Parathyroid adenoma (tissue), 2 donors: Measurements from ENCODE around the gene TMEM91.

ENCODE experiments used
- H2AFZ ChIP-seq: fragments of 300-600 bp; sonication (generic); one replicate; pipeline ENCODE4 v1.7.0; 2017; ENCODE audit warnings: antibody characterized with exemption, mild to moderate bottlenecking
- H3K27ac ChIP-seq: fragments of 300-600 bp; sonication (generic); one replicate; pipeline ENCODE4 v1.7.0; 2017
- H3K27me3 ChIP-seq: fragments of 300-600 bp; sonication (generic); one replicate; pipeline ENCODE4 v1.7.0; 2017; ENCODE audit warnings: low read length; ENCODE audit not compliant: control insufficient read depth, insufficient read depth
- H3K36me3 ChIP-seq: fragments of 300-600 bp; sonication (generic); one replicate; pipeline ENCODE4 v1.7.0; 2017; ENCODE audit warnings: low read length; ENCODE audit not compliant: control insufficient read depth, insufficient read depth
- H3K4me1 ChIP-seq: fragments of 300-600 bp; sonication (generic); one replicate; pipeline ENCODE4 v1.7.0; 2017; ENCODE audit warnings: control low read depth
- H3K4me2 ChIP-seq: fragments of 300-600 bp; sonication (generic); one replicate; pipeline ENCODE4 v1.7.0; 2017; ENCODE audit warnings: low read length
- H3K4me3 ChIP-seq: fragments of 300-600 bp; sonication (generic); one replicate; pipeline ENCODE4 v1.7.0; 2017; ENCODE audit warnings: low read depth, low read length
- H3K79me2 ChIP-seq: fragments of 300-600 bp; sonication (generic); one replicate; pipeline ENCODE4 v1.7.0; 2017; ENCODE audit warnings: control low read depth
- H3K9ac ChIP-seq: fragments of 300-600 bp; sonication (generic); one replicate; pipeline ENCODE4 v1.7.0; 2017; ENCODE audit warnings: mild to moderate bottlenecking
- H3K9me3 ChIP-seq: fragments of 300-600 bp; sonication (generic); one replicate; pipeline ENCODE4 v1.7.0; 2017; ENCODE audit warnings: low read length; ENCODE audit not compliant: control insufficient read depth
- TF ChIP-seq, protein P1 (sequence below): fragments of 300-600 bp; sonication (generic); IDR thresholded peaks from one replicate; pipeline ENCODE4 v1.7.0; 2017; ENCODE audit warnings: antibody characterized with exemption, mild to moderate bottlenecking
- donor health status: primary hyperparathyroidism.

Gene TMEM91

DNA sequence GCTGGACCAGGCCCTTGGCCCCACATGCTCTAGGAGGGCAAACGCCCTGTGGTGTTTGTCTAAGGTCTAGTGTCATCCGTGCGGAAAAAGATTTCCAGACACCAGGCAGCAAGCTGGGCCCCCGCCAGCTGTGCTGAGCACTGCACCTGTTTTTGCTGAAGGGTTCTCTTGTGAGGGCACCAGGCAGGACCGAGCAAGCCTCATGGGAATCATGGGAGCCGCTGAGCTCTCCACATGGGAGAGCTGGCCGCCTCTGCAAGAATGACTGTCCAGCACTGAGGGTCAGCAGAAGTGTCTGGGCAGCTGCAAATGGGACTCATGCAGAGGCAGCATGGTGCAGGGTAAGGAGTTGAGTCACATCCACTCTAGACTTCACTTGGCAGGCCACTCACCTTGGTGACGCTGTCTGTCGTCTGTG lies 38.8 kb downstream of the TMEM91 start:
- Histone ChIP-seq H3K36me3 (no peaks in the 10 kb centered on the region), H3K4me3 (no peak overlapping the region), H3K27me3 (no peaks in the 10 kb centered on the region), H3K9ac (no peak overlapping the region), H3K27ac (peak overlapping the region; percentile 45), H3K79me2 (peaks cover 4% of the 10 kb centered on the region), H3K4me2 (no peak overlapping the region), H3K9me3 (no peaks in the 10 kb centered on the region), H2AFZ (no peak overlapping the region), H3K4me1 (peaks cover 22% of the 10 kb centered on the region)
- TF ChIP-seq, protein P1, sequence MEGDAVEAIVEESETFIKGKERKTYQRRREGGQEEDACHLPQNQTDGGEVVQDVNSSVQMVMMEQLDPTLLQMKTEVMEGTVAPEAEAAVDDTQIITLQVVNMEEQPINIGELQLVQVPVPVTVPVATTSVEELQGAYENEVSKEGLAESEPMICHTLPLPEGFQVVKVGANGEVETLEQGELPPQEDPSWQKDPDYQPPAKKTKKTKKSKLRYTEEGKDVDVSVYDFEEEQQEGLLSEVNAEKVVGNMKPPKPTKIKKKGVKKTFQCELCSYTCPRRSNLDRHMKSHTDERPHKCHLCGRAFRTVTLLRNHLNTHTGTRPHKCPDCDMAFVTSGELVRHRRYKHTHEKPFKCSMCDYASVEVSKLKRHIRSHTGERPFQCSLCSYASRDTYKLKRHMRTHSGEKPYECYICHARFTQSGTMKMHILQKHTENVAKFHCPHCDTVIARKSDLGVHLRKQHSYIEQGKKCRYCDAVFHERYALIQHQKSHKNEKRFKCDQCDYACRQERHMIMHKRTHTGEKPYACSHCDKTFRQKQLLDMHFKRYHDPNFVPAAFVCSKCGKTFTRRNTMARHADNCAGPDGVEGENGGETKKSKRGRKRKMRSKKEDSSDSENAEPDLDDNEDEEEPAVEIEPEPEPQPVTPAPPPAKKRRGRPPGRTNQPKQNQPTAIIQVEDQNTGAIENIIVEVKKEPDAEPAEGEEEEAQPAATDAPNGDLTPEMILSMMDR = no peak

DNA sequence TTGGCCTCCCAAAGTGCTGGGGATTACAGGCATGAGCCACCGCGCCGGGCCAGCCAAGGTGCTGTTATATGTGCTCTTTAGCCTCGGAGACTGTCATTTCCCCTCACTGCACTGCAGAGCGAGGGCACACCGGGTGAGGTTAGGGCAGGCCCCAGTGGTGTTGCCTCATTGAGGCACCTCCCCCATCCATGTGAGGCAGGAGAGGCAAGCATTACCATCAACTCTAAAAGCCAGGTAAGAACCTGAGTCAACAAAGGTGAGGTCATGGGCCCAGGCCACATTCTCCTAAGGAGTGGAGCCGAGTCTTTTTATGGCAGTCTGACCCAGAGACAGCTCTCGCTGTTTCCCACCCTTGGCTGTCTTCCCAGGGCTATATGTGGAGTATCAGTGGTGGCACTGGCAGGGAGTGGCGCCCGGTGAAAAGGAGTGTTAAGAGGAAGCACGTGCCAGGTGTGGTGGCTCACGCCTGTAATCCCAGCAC lies 39.9 kb downstream of the TMEM91 start:
- no peak overlapping the region for H3K27ac ChIP-seq
- no peak overlapping the region for H3K4me2 ChIP-seq
- TF ChIP-seq, protein P1 = no peak
- no peak overlapping the region for H3K9ac ChIP-seq
- no peak overlapping the region for H2AFZ ChIP-seq
- no peak overlapping the region for H3K4me3 ChIP-seq
- no peaks in the 10 kb centered on the region for H3K27me3 ChIP-seq
- peaks cover 19% of the 10 kb centered on the region for H3K4me1 ChIP-seq
- peaks cover 4% of the 10 kb centered on the region for H3K79me2 ChIP-seq
- H3K9me3 ChIP-seq = no peaks in the 10 kb centered on the region
- H3K36me3 ChIP-seq = no peaks in the 10 kb centered on the region

DNA sequence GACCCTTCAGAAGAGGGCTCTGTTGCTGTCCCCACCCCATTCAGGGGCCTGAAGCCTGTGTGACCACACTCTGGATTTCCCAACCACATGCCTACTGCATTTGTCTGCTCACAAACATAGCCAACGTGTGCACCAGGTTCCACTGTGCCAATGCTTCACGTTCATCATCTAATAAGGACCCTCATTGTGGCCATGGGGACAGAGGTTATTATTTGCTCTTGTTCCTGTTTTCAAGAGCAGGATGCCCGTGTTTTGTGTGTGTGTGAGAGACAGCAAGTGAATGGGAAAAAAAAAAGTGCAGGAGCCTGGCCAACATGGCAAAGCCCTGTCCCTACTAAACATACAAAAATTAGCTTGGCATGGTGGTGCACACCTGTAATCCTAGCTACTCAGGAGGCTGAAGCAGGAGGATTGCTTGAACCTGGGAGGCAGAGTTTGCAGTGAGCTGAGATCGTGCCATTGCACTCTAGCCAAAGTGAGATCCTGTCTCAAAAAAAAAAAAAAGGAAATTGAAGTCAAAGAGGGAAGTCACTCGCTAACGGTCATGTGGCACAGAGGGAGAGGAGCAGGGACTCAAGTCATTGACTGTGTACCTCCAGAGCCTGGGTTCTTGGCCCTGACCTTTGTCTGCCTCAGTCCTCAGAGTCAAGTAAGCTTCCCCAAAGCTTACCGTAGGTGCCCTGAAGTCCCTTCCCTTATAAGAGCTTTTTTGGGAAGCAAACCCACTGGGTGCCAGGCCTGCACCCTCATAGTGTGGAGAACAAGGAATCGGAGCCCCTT lies 44.0 kb downstream of the TMEM91 start:
- Histone ChIP-seq H3K4me2 (no peak overlapping the region), H3K36me3 (no peaks in the 10 kb centered on the region), H3K4me1 (peaks cover 1% of the 10 kb centered on the region), H2AFZ (no peak overlapping the region), H3K27me3 (no peaks in the 10 kb centered on the region), H3K27ac (no peak overlapping the region), H3K9ac (no peak overlapping the region), H3K79me2 (peaks cover 4% of the 10 kb centered on the region), H3K4me3 (no peak overlapping the region), H3K9me3 (no peaks in the 10 kb centered on the region)
- TF ChIP-seq, protein P1 = no peak

DNA sequence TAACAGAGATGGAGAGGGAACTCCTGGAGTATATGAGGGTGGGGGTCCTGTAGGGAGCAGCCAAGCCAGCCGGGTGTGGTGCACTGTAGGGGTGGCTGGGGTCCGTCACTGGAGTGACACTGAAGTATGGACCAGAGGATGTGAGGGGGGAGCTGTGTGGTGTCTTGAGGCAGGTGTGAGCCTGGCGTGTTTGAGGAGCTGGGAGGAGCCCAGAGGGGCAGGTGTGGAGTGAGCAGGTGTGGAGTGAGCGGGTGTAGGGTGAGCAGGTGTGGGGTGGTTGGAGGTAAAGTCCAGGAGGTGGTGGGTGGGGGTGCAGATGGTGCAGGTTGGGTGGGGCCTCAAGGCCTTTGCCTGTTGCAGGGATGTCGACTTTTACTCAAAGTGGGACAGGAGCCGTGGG lies 45.0 kb downstream of the TMEM91 start:
- no peak overlapping the region for H3K4me3 ChIP-seq
- TF ChIP-seq, protein P1 = no peak
- no peak overlapping the region for H3K27ac ChIP-seq
- H3K9me3 ChIP-seq = no peaks in the 10 kb centered on the region
- H3K9ac ChIP-seq = no peak overlapping the region
- H3K4me1 ChIP-seq = no peaks in the 10 kb centered on the region
- no peaks in the 10 kb centered on the region for H3K27me3 ChIP-seq
- no peak overlapping the region for H2AFZ ChIP-seq
- H3K36me3 ChIP-seq = no peaks in the 10 kb centered on the region
- H3K79me2 ChIP-seq = peaks cover under 1% of the 10 kb centered on the region
- no peak overlapping the region for H3K4me2 ChIP-seq

DNA sequence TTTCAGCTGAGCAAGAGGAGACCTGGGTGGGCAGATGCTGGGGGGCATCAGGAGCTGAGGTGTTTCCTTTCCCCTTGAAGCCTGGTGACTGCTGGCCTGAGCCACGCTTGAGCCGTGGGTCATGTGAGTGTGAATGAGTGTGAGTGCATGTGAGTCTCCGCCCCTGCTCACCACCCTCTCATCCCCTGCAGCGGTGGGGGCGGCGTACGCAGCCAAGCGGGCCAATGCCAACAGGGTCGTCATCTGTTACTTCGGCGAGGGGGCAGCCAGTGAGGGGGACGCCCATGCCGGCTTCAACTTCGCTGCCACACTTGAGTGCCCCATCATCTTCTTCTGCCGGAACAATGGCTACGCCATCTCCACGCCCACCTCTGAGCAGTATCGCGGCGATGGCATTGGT lies 45.6 kb downstream of the TMEM91 start:
- Histone ChIP-seq H3K27ac (no peak overlapping the region), H3K9me3 (no peaks in the 10 kb centered on the region), H3K79me2 (no peaks in the 10 kb centered on the region), H3K4me3 (no peak overlapping the region), H3K4me1 (peaks cover 2% of the 10 kb centered on the region), H3K9ac (no peak overlapping the region), H2AFZ (no peak overlapping the region), H3K27me3 (no peaks in the 10 kb centered on the region), H3K36me3 (no peaks in the 10 kb centered on the region), H3K4me2 (no peak overlapping the region)
- TF ChIP-seq, protein P1 = no peak
